GM19468 (cell line): Measurements from ENCODE around the gene CNTNAP2.

Experiments
- ATAC-seq: cut with Tn5 transposase; IDR thresholded peaks from one replicate; pipeline ENCODE4 v1.9.1; 2021; ENCODE audit warnings: mild to moderate bottlenecking, moderate library complexity, moderate number of reproducible peaks; ENCODE audit not compliant: unreplicated experiment; ENCODE audit errors: extremely low read depth

The CNTNAP2 gene

GRCh38 chr7:147638566-147638965, 1522.0 kb downstream of the CNTNAP2 start:
- ATAC-seq, result no peak

- ATAC-seq, result no peak
Measured at GRCh38 chr7:147639037-147639436, 1522.4 kb downstream of the CNTNAP2 start.

GRCh38 chr7:147639751-147640150, 1523.2 kb downstream of the CNTNAP2 start:
- no peak for ATAC-seq

GRCh38 chr7:147640821-147641220, 1524.2 kb downstream of the CNTNAP2 start:
- no peak for ATAC-seq

- no peak for ATAC-seq
Measured at GRCh38 chr7:147646568-147646967, 1530.0 kb downstream of the CNTNAP2 start.

DNA sequence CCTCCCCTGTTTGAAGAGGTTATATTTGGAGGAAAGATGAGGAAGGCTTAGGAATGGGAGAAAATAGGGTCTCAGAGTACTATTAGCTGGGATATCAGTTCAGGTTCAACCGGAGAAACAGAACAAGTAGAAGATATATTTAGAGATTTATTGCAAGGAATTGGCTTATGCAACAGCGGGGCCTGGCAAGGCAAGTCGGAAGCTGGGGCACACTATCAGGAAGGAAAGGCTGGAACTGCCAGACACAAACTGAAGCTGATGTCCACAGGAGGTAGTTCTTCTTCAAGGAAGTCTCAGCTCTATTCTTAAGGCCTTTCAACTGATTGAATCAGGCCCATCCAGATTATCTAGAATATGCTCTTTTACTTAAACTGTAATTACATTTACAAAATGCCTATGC, 1534.4 kb downstream of the CNTNAP2 start:
- ATAC-seq, result no peak

- ATAC-seq, result no peak
Measured at GRCh38 chr7:147651601-147652000, 1535.0 kb downstream of the CNTNAP2 start.

DNA sequence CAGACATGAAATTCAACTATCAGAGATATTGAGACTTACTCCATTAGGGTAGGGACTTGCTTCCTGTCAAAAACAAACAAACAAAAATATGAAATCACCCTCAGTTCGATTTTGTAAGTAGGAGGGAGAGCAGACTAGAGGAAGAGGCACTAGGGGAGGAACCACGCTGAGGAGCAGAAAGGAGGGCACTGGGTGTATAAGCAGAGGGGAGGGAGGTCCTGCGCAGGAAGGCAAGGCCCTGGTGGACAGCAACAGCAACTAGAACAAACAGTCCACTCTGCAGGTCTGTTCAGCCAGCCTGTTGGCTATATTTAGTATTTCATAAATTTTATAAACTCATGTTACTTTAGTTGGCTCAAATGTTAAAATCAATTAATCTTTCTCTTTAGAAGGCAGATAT, 1536.9 kb downstream of the CNTNAP2 start:
- ATAC-seq, result no peak

GRCh38 chr7:147658392-147658967, 1541.9 kb downstream of the CNTNAP2 start:
- ATAC-seq, result no peak

- ATAC-seq, result no peak
Measured at GRCh38 chr7:147659036-147659995, 1542.7 kb downstream of the CNTNAP2 start.

DNA sequence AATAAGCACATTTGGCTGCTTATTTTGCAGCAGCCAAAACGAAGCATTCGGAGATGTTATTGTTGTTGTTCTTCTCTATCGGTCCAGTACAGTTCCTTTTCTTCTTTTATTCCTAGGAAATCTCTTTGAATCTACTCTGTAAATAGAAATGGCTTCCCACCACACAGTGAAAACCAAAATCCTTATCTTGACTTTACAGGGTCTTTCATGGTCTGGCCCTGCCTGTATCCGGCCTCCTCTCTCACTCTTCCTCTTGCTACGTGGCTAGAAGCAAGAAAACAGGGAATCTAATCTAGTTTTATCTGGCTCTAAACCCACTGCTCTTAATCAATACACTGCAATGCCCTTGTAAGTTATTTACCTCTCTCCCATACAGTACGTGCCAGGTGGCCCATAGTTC, 1547.9 kb downstream of the CNTNAP2 start:
- ATAC-seq, result no peak

DNA sequence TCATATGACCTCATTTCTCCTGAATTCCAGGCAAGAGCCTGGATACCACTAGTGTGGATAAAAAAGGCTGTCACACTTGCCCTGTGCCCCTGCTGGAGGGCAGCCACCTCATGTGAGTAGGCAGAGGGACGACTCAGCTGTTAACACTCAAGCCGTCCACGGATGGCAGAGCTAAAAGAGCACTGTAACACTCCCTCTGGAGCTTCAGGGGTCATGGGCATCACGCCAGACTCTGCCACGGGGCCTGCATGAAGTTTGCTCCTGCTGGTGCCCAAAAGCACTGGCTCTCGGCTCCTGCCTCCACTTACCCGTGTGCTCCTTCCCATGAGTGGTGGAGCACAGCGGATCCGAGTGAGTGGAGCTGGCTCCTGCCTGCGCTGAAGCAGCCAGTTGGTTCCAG, 1554.2 kb downstream of the CNTNAP2 start:
- ATAC-seq, result no peak

GRCh38 chr7:147674705-147675104, 1558.1 kb downstream of the CNTNAP2 start:
- ATAC-seq, result no peak

GRCh38 chr7:147678943-147679342, 1562.3 kb downstream of the CNTNAP2 start:
- no peak for ATAC-seq

DNA sequence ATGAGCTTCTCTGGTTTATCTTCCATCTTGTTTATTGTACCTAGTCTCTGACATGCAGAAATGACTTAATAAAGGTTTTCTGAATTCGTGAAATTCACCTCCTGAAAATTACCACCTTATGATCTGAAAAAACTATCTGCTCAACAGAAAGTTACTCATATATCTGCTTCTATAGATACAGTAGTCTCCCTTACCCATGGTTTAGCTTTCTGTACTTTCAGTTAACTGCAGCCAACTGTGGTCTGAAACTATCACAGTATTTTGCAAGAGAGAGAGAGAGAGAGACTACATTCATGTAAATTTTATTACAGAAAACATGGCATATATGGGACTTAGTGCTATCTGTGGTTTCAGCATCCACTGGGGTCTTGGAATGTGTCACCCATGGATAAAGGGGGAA, 1564.9 kb downstream of the CNTNAP2 start:
- no peak for ATAC-seq

- no peak for ATAC-seq
Measured at GRCh38 chr7:147700702-147701101, 1584.1 kb downstream of the CNTNAP2 start.

GRCh38 chr7:147707926-147708325, 1591.3 kb downstream of the CNTNAP2 start:
- ATAC-seq, result no peak

GRCh38 chr7:147708871-147709270, 1592.3 kb downstream of the CNTNAP2 start:
- ATAC-seq, result no peak

- ATAC-seq, result no peak
Measured at GRCh38 chr7:147711447-147711846, 1594.8 kb downstream of the CNTNAP2 start.

GRCh38 chr7:147721962-147722830, 1605.6 kb downstream of the CNTNAP2 start:
- ATAC-seq, result no peak

- no peak for ATAC-seq
Measured at GRCh38 chr7:147723536-147723935, 1606.9 kb downstream of the CNTNAP2 start.
